ENCODE results near the gene C1QTNF6. TPM values are rescaled to one million over a fixed set of nuclear protein-coding genes. Genes with fewer than 3 reads are reported as not detected.

C1QTNF6 gene
- total RNA-seq, 1 experiment from 2014 or later: 25.0 TPM

DNA sequence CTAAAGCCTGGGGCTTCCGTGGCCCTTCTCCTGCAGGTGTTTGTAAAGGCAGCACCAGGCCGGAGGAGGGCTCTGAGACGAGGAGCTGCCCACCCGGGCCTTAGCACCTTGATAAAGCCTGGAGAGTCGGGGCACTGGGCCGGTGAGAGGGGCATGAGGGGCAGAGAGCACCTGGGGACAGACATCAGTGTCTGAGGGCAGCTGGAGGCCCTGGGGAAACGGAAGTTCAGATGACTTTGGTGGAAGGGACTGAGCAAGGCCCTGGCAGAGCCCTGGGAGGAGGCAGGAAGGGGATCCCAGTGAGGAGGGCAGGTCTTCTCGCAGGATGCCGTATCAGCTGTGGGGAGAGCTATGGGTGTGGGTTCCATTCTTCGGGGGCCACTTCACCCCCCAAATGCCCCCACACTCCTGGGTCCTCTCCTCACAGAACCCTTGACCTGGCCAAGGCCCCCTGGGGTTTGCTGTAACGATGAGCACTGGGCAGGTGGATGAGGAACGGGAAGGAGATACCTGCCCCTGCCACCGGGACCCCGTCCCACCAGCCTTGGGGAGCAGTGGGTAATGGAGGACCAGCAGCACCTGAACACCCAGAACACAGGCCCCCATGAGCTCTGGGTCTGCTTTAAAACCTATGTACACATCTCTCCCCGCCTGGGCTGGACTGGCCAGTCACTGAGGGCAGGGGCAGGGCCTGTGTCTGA is 7.4 kb downstream of the C1QTNF6 start:
- TF ChIP-seq POLR2AphosphoS5 (IDR thresholded peaks at IDR 0.05; ENCODE audit: low read depth, low read length): no peak
- TF ChIP-seq, protein P1, sequence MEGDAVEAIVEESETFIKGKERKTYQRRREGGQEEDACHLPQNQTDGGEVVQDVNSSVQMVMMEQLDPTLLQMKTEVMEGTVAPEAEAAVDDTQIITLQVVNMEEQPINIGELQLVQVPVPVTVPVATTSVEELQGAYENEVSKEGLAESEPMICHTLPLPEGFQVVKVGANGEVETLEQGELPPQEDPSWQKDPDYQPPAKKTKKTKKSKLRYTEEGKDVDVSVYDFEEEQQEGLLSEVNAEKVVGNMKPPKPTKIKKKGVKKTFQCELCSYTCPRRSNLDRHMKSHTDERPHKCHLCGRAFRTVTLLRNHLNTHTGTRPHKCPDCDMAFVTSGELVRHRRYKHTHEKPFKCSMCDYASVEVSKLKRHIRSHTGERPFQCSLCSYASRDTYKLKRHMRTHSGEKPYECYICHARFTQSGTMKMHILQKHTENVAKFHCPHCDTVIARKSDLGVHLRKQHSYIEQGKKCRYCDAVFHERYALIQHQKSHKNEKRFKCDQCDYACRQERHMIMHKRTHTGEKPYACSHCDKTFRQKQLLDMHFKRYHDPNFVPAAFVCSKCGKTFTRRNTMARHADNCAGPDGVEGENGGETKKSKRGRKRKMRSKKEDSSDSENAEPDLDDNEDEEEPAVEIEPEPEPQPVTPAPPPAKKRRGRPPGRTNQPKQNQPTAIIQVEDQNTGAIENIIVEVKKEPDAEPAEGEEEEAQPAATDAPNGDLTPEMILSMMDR (IDR thresholded peaks at IDR 0.05): no peak
- TF ChIP-seq, protein P2, sequence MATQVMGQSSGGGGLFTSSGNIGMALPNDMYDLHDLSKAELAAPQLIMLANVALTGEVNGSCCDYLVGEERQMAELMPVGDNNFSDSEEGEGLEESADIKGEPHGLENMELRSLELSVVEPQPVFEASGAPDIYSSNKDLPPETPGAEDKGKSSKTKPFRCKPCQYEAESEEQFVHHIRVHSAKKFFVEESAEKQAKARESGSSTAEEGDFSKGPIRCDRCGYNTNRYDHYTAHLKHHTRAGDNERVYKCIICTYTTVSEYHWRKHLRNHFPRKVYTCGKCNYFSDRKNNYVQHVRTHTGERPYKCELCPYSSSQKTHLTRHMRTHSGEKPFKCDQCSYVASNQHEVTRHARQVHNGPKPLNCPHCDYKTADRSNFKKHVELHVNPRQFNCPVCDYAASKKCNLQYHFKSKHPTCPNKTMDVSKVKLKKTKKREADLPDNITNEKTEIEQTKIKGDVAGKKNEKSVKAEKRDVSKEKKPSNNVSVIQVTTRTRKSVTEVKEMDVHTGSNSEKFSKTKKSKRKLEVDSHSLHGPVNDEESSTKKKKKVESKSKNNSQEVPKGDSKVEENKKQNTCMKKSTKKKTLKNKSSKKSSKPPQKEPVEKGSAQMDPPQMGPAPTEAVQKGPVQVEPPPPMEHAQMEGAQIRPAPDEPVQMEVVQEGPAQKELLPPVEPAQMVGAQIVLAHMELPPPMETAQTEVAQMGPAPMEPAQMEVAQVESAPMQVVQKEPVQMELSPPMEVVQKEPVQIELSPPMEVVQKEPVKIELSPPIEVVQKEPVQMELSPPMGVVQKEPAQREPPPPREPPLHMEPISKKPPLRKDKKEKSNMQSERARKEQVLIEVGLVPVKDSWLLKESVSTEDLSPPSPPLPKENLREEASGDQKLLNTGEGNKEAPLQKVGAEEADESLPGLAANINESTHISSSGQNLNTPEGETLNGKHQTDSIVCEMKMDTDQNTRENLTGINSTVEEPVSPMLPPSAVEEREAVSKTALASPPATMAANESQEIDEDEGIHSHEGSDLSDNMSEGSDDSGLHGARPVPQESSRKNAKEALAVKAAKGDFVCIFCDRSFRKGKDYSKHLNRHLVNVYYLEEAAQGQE (IDR thresholded peaks at IDR 0.05; ENCODE audit: insufficient read depth in 1 of 2, low read depth in 2 of 2, low read length in 1 of 2): no peak
- no peak for TF ChIP-seq SIN3A (IDR thresholded peaks at IDR 0.05; ENCODE audit: borderline replicate concordance, insufficient read depth, low read depth, low read length)
- no peak for TF ChIP-seq TCF7L2 (IDR thresholded peaks at IDR 0.05; ENCODE audit: low read depth, low read length)
- H3K4me1 ChIP-seq (ENCODE audit: control insufficient read depth, insufficient read depth, low read length): peaks cover 24% of the 10 kb centered on the region
- no TSS peak for BruUV-seq (replicated peaks)
- no peaks in the 10 kb centered on the region for H3K27me3 ChIP-seq (ENCODE audit: control insufficient read depth, insufficient read depth, low read length)
- ChIA-PET CTCF (no interaction called here), POLR2A (no interaction called here)
- DNase-seq (ENCODE audit: low read depth, low spot score) (no peak), ATAC-seq (no peak)
- no peak overlapping the region for H3K27ac ChIP-seq (ENCODE audit: low read length)
- H3K36me3 ChIP-seq (ENCODE audit: control insufficient read depth, insufficient read depth, low read length): no peaks in the 10 kb centered on the region
- intact Hi-C loops (cut with micrococcal nuclease; ENCODE audit: unreplicated experiment): no loop called here
- in situ Hi-C loops (cut with HindIII; ENCODE audit: low pct_unique_long_range_greater_than_20kb, low sequenced_read_pairs): no loop called here
- H3K9me3 ChIP-seq (ENCODE audit: control insufficient read depth, insufficient read depth, low read depth, low read length): no peaks in the 10 kb centered on the region
- no peak overlapping the region for H3K4me3 ChIP-seq (ENCODE audit: low read depth in 2 of 2, low read length in 2 of 2)

DNA sequence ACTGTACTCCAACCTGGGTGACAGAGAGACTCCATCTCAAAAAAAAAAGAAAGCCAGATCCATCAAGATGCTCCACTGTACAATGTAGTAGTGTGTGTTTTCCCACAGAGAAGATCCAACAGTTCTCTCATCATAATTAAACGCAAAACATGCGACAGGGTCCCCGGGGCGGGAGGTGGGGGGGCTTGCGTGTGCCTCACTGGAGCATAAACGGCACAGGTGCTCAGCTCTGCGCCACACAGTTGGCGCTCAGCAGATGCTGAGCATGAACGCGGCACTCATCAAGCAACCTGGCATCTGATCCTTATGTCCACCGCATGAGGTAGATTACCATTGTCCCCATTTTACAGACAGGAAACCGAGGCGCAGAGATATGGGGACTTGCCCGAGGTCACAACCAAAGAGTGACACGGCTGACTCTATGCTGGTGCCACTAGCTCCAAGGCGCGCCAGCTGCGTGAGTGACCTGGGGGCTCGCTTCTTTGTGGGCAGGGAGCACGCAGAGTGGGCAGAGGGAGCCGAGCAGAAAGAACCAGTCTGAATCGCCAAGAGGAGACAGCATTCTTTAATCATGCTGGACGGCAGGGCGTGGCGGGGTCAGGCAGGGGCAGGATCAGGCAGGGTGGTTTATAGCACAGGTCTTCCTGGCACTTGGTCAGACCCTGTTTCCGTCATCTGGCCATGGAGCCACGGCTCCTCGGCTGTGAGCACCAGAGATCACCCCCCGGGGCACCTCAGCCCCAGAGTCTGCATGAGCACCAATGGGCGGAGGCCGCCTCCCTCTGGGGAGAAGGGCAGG is 8.2 kb downstream of the C1QTNF6 start:
- in situ Hi-C loops (cut with HindIII; ENCODE audit: low pct_unique_long_range_greater_than_20kb, low sequenced_read_pairs): no loop called here
- no TSS peak for BruUV-seq (replicated peaks)
- ChIA-PET POLR2A (no interaction called here), CTCF (no interaction called here)
- Histone ChIP-seq H3K4me1 (ENCODE audit: control insufficient read depth, insufficient read depth, low read length) (peaks cover 19% of the 10 kb centered on the region), H3K4me3 (ENCODE audit: low read depth in 2 of 2, low read length in 2 of 2) (no peak overlapping the region), H3K9me3 (ENCODE audit: control insufficient read depth, insufficient read depth, low read depth, low read length) (no peaks in the 10 kb centered on the region), H3K27ac (ENCODE audit: low read length) (no peak overlapping the region), H3K27me3 (ENCODE audit: control insufficient read depth, insufficient read depth, low read length) (no peaks in the 10 kb centered on the region), H3K36me3 (ENCODE audit: control insufficient read depth, insufficient read depth, low read length) (no peaks in the 10 kb centered on the region)
- DNase-seq (ENCODE audit: low read depth, low spot score): no peak
- TF ChIP-seq POLR2AphosphoS5 (IDR thresholded peaks at IDR 0.05; ENCODE audit: low read depth, low read length) (no peak), SIN3A (IDR thresholded peaks at IDR 0.05; ENCODE audit: borderline replicate concordance, insufficient read depth, low read depth, low read length) (no peak), TCF7L2 (IDR thresholded peaks at IDR 0.05; ENCODE audit: low read depth, low read length) (no peak)
- TF ChIP-seq, protein P1 (IDR thresholded peaks at IDR 0.05): no peak
- TF ChIP-seq, protein P2 (IDR thresholded peaks at IDR 0.05; ENCODE audit: insufficient read depth in 1 of 2, low read depth in 2 of 2, low read length in 1 of 2): no peak
- intact Hi-C loops (cut with micrococcal nuclease; ENCODE audit: unreplicated experiment): no loop called here
- no peak for ATAC-seq

All from Panc1 (cell line).